Stimulated activated naive CD4-positive, alpha-beta T cell (primary cell): Measurements from ENCODE around the gene SHC4.
"Not testable (repeated sequence)": the region's sequence is repeated elsewhere in the genome, so short reads cannot be mapped to it uniquely, and the experiment has no call there.

Experiments
- DNase-seq, 6 experiments: peaks; one replicate each; lab custom pipeline; 2025; lab: John Stamatoyannopoulos, UW

SHC4 gene

DNA sequence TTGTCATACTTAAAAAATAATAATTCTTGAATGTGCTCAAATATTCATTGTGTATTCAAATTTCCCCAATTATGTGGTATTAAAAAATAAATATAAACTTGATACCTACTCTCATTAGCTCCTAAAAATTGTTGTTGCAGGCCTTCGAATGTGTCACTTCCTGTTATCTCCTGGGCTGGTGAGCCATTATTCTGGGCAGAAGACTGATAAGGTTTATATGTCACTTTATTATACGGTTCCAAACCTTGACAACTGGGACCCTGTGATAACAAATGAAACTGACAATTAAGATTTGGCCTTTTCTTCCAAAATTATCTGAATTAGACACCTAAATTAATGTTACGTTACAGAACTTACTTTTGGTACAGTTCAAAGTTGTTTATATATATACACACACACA lies 167.8 kb downstream of the SHC4 start:
- no peak for DNase-seq

GRCh38 chr15:48794697-48795134 lies 169.0 kb downstream of the SHC4 start:
- DNase-seq, result no peak

DNA sequence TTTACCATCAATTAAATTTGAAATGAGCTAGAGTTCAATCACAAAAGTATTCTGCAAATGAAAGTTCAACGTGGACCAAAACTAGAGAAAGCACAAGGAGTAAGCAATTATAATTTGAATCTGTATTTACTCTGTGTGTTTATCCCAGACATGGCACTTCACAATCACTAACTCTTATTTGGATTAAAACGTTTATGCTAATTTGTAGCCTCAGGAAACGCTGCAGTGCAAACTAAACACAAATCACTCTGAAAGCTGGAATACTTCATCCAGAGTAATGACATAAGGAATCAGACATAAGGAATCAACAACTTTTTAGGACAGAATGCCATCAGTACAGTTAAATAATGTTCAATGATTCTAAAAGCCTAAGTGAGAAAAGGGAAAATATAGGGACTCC lies 171.3 kb downstream of the SHC4 start:
- DNase-seq, result no peak

DNA sequence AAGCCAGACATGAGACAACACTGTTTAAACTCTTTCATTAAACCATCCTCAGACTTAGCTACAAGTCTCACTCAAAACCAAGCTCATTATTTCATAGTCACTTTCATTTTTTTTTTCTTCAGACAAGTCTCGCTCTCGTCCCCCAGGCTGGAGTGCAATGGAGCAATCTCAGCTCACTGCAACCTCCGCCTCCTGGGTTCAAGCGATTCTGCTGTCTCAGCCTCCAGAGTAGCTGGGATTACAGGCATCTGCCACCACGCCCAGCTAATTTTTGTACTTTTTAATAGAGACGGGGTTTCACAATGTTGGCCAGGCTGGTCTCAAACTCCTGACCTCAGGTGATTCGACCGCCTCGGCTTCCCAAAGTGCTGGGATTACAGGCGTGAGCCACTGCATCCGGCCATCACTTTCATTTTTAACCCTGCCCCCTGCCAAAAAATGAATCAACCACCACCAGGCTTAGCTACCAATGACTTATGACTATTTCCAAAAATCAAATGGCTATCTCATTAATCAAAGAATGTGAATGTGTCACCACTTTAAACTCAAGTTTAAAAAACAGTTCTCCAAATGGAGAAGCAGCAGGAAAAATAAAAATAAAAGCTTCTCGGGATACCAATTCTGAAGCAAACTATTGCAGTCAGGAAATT lies 173.1 kb downstream of the SHC4 start:
- DNase-seq, result not testable (repeated sequence)

DNA sequence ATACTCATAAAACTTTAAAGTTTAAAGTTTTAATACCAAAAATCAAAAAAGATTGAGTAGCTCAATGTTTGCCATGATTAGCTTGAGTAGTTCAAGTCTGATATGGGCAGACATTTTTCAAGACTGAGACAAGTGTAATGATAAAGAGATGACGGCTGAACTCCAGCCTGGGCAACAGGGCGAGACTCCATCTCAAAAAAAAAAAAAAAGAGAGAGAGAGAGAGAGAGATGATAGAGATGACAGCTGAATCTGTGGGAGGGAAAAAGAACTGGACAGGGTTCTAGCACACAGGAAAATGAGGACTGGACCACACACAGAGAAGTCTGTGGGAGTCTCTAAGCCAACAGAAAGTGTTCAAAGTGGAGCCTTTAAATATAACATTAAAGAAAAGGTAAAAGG lies 178.0 kb downstream of the SHC4 start:
- no peak for DNase-seq

DNA sequence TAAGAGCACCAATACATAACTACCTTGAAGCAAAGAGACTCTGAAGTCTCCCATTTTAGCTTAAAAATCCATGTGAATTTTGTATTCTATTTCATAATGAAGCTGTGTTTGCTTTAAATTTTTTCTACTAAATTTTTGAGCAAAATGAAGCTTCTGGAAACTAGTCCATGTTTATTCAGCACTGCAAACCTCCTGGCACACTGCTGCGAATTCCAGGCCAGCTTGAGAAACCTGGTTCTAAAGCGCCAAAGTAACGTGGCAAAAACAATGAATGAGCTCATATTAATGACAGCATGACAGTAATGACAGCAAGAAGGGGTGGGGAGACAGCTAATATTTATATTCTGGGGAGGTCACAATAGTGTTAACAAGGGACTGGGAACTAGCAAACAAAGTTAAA lies 178.5 kb downstream of the SHC4 start:
- no peak for DNase-seq

DNA sequence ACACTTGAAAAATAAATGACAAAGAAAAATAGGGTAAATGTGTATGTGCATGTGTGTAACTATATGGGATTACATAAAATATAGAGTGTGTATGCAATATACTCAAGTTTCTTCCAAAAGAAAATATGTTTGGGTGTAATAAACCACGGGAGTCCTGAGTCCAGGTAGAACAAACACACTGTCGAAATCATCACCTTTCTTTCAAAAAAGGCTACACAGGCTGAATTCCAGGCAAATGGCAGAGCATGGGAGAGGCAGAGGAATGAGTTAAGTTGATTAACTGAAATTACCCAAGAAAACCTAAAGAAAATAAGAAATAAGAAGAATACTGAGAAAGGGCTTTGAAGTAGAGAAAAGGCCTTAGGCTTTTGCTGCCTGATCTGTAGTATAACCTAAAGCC lies 179.0 kb downstream of the SHC4 start:
- no peak for DNase-seq

DNA sequence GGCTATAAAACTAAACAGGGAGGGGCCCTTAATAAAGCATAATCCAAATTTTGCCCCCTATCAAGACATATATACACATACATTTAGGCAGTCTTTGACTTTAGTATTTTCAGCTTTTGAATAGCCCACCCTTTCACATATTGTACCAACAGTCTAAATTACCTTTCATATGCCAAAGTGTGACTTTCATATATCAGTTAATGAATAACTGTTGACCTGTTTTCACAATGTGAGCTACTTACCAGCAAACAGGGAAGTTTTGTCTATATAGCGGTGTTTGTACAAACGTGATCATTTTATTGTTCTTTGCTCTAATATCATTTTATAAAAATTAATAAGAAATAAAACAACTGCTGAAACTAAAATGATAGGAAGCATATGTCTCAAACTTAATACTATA lies 180.8 kb downstream of the SHC4 start:
- DNase-seq, result no peak

DNA sequence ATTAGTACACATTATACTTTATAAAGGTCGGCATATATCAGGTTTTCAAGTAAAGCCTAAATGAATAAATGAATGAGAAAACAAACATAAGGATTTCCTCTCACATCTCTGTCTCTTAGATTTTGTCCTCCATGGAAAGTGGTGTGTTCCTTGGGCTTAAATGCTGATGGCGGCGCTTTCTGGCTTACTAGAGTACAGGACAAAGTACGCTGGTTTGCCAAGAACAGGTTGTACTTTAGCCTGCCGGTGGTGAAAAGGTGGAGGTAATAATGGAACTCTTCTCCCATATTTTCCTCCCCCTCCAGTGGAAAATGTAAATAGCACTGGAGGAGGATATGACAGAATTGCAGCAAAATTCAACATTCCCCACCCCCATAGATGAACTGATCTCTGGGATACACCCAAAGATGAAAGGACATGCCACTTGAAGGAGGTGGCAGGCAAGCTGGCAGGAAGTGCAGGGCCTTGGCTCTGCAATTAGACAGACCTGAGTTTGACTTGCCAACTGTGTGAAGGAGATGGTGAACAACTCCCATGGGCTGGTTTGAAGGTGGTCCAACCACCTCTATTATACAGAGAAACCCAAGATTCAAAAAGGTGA lies 182.1 kb downstream of the SHC4 start:
- DNase-seq, result no peak

DNA sequence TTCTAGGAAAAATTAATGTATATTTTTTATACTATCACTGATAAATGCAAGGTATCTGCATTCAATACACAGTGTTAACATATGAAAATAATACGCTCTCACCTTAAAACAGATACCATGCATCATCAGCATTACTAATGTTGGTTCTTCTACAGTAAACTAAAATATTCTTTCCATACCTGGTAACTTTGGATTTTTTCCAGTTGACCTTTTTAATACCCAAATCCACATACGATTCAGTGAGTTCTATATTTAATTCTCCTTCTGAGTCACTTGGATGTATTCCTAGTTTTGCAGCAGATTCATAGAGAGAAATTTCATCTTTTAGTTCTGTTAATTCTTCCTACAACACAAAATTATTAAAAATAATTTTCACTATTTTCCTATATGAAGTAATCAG lies 182.7 kb downstream of the SHC4 start:
- no peak for DNase-seq

GRCh38 chr15:48778331-48778730 lies 185.4 kb downstream of the SHC4 start:
- no peak for DNase-seq

- no peak for DNase-seq
Observed at GRCh38 chr15:48777645-48778330, 185.9 kb downstream of the SHC4 start.

GRCh38 chr15:48775546-48775945 lies 188.2 kb downstream of the SHC4 start:
- no peak for DNase-seq

DNA sequence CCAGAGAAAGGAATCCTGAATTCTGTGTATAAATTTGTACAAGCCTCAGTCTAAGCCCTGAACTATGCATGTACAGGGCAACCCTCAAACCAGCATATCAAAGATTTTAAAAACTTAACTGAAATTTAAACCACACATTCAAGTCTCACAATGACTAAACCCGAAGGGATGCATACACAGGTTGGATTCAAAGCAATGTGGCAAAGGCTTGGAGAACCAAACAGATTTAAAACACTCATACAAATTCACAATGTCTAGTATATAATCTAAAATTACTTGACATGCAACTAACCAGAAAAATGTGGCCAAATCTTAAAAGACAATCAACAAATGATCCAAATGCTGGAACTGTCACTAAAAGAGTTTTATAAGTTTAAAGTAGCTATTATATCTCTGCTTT lies 189.2 kb downstream of the SHC4 start:
- DNase-seq, result no peak
